Activated CD4-positive, alpha-beta T cell treated with anti-CD3 and anti-CD28 coated beads, Interleukin-2, Interleukin-4, amounts not matched to agents 100 ng/mL and 50 ng/mL, durations not matched to agents 16 hours and 8 hours (primary cell): ENCODE data around the gene DIRAS1.

Source experiments
- DNase-seq: peaks from one replicate; pipeline ENCODE4 v3.0.0-alpha.2; 2020; ENCODE audit warnings: low spot score

DIRAS1 gene

GRCh38 chr19:2755448-2755705, 34.2 kb upstream of the DIRAS1 start:
- DNase-seq: no peak

- DNase-seq: no peak
Measured at GRCh38 chr19:2754659-2755447, 33.7 kb upstream of the DIRAS1 start.

GRCh38 chr19:2751438-2751830, 30.3 kb upstream of the DIRAS1 start:
- DNase-seq: no peak

GRCh38 chr19:2750808-2751437, 29.8 kb upstream of the DIRAS1 start:
- no peak for DNase-seq

GRCh38 chr19:2747349-2747748, 26.2 kb upstream of the DIRAS1 start:
- DNase-seq: no peak

- DNase-seq: no peak
Measured at GRCh38 chr19:2744113-2744512, 22.9 kb upstream of the DIRAS1 start.

GRCh38 chr19:2743099-2743498, 21.9 kb upstream of the DIRAS1 start:
- DNase-seq: no peak

GRCh38 chr19:2740314-2740656, 19.1 kb upstream of the DIRAS1 start:
- no peak for DNase-seq

GRCh38 chr19:2739602-2740313, 18.6 kb upstream of the DIRAS1 start, which contains the start of gene SLC39A3:
SLC39A3 (minus strand) TSS chr19:2740017; CDS start chr19:2737257, 2,760 bp downstream.
- peak; percentile 100 for DNase-seq

- no peak for DNase-seq
Measured at GRCh38 chr19:2736550-2737190, 15.5 kb upstream of the DIRAS1 start.

GRCh38 chr19:2735374-2735773, 14.2 kb upstream of the DIRAS1 start:
- no peak for DNase-seq

- no peak for DNase-seq
Measured at GRCh38 chr19:2734589-2735288, 13.6 kb upstream of the DIRAS1 start.

- no peak for DNase-seq
Measured at GRCh38 chr19:2733930-2734588, 12.9 kb upstream of the DIRAS1 start.

- no peak for DNase-seq
Measured at GRCh38 chr19:2732883-2733282, 11.7 kb upstream of the DIRAS1 start.

GRCh38 chr19:2732157-2732725, 11.1 kb upstream of the DIRAS1 start:
- DNase-seq: no peak

- no peak for DNase-seq
Measured at GRCh38 chr19:2731181-2731995, 10.2 kb upstream of the DIRAS1 start.

GRCh38 chr19:2729943-2730818, 9.0 kb upstream of the DIRAS1 start:
- DNase-seq: no peak

GRCh38 chr19:2728783-2729387, 7.7 kb upstream of the DIRAS1 start:
- no peak for DNase-seq

- no peak for DNase-seq
Measured at GRCh38 chr19:2727640-2727944, 6.4 kb upstream of the DIRAS1 start.
